ACC112 (cell line): ENCODE results near the gene CNOT11.
"Not testable (repeated sequence)": the region's sequence is repeated elsewhere in the genome, so short reads cannot be mapped to it uniquely, and the experiment has no call there.

Experiments
- H2AFZ ChIP-seq: fragments of 200-600 bp; sonication (generic); one replicate; pipeline ENCODE4 v1.6.0; 2017; ENCODE audit warnings: antibody characterized with exemption, low read length; ENCODE audit not compliant: unreplicated experiment
- H3K27ac ChIP-seq: fragments of 200-600 bp; sonication (generic); 2 replicates; pipeline ENCODE4 v1.5.1; 2014; ENCODE audit warnings: low read depth, mild to moderate bottlenecking, antibody characterized with exemption, low read length, moderate library complexity
- H3K27me3 ChIP-seq: fragments of 200-600 bp; sonication (generic); 2 replicates; pipeline ENCODE4 v1.6.1; 2014; ENCODE audit warnings: mild to moderate bottlenecking, antibody characterized with exemption, low read length, moderate library complexity, mixed read lengths; ENCODE audit not compliant: insufficient read depth
- H3K36me3 ChIP-seq: fragments of 200-600 bp; sonication (generic); 2 replicates; pipeline ENCODE4 v1.6.1; 2016; ENCODE audit warnings: mild to moderate bottlenecking, antibody characterized with exemption, low read length, moderate library complexity, mixed read lengths; ENCODE audit not compliant: insufficient read depth
- H3K4me1 ChIP-seq: fragments of 200-600 bp; sonication (generic); one replicate; pipeline ENCODE4 v1.6.1; 2016; ENCODE audit warnings: low read length, mixed read lengths; ENCODE audit not compliant: insufficient read depth, unreplicated experiment, control insufficient read depth
- H3K4me3 ChIP-seq: fragments of 200-600 bp; sonication (generic); 2 replicates; pipeline ENCODE4 v1.5.1; 2014; ENCODE audit warnings: mild to moderate bottlenecking, low read depth, low read length
- H3K79me2 ChIP-seq: fragments of 200-600 bp; sonication (generic); one replicate; pipeline ENCODE4 v1.6.0; 2016; ENCODE audit warnings: low read length; ENCODE audit not compliant: control insufficient read depth, unreplicated experiment, insufficient read depth

The CNOT11 gene

DNA sequence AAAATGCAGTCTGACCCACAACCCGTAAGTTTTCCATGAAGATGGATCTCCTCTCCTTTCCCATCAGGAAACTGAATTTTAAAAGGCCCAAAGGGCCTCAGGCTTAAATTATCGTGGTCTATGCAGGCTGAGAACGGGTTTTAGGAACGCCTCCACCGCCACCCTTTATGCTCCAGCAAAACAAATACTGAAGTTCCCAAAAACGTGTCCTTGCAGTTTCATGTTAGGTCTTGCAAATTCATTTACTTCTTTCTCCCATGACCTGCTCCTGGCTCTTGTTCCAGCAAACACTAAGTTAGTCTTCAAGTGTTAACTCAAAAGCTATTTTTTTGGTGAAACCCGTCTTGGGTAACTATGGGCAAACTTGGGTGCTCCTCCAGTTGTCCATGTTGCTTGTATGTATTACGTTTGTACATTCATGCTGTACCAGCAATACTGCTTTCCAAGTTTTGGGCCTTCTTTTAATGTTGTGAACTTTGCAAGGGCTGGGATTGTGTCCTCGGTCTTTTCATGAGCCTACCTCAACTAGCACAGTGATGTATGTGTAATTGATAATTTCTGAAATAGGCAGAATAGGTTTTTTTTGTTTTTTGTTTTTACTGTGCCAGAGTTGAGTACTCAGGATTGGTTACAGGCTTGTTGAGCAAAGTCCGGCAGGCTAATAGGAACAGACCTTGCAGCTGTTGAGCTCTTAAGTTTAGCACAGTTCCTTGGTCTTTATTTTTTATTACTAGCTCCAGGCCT, 57.6 kb downstream of the CNOT11 start:
- Histone ChIP-seq H3K27me3 (no peaks in the 10 kb centered on the region), H3K4me3 (no peak overlapping the region), H2AFZ (no peak overlapping the region), H3K4me1 (peaks cover 11% of the 10 kb centered on the region), H3K79me2 (peaks cover 32% of the 10 kb centered on the region), H3K36me3 (no peaks in the 10 kb centered on the region), H3K27ac (no peak overlapping the region)

DNA sequence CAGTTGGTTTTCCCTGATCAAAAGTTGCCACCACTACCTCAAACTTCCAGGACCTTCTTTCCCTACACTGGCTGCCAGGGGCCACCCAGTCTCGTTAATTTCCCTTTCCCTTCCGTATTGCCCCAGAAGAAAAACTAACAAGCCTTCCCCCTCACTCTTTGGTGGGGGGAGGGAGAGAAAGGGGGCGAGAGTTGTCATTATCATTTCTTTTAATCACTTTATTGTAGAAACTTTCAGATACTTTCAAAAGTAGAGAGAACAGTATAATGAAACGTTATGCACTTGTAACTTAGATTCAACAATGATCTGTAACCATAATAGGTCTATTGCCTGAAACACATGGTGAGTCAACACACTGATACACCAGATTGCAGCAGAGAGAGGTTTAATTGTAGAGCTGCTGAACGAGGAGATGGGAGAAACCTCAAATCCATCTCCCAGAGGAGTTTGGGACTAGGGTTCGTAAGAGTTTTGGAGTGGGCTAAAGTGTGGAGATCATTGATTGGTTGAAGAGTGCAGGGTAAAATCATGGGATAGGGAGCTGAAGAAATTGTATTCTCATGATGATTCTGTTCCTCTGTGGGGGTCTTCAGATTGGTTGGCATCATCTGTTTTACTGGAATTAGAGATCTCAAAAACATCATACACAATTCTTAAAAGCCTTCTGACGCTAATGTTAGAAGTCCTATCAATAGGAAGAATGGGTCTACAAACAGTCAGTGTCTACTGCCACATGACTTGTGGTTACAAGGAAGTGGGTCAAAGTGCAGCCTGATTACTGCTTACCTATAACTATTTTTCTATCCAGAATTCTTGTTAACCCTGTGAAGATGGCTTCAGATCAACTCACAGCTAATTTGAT, 58.4 kb downstream of the CNOT11 start:
- Histone ChIP-seq H3K36me3 (no peaks in the 10 kb centered on the region), H3K27me3 (peaks cover 4% of the 10 kb centered on the region; the same call in 1 of the 2 replicates)

DNA sequence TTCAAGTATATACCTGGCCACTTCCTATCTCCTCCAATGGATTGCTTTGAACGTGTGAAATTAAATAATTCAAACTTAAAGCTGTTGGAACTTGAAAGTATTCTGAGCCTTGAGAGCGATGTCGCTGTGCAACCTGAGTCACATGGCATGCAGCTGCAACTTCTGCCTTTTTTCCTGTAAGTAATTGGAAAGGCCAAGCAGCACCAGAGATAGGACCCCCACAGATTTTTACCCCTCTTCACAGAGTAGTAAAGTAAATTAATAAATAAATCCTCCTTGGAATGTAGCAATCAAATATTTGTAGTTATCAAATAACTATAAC, 59.0 kb downstream of the CNOT11 start:
- no peaks in the 10 kb centered on the region for H3K36me3 ChIP-seq
- peaks cover 4% of the 10 kb centered on the region; the same call in 1 of the 2 replicates for H3K27me3 ChIP-seq
- H3K4me3 ChIP-seq, result no peak overlapping the region
- no peaks in the 10 kb centered on the region for H3K4me1 ChIP-seq
- no peak overlapping the region for H2AFZ ChIP-seq
- no peak overlapping the region for H3K27ac ChIP-seq
- peaks cover 18% of the 10 kb centered on the region for H3K79me2 ChIP-seq

More for the DNA sequence above, 58.4 kb downstream of the CNOT11 start:
- Histone ChIP-seq H3K4me3 (no peak overlapping the region), H2AFZ (no peak overlapping the region), H3K27ac (no peak overlapping the region), H3K4me1 (peaks cover 3% of the 10 kb centered on the region), H3K79me2 (peaks cover 24% of the 10 kb centered on the region)

DNA sequence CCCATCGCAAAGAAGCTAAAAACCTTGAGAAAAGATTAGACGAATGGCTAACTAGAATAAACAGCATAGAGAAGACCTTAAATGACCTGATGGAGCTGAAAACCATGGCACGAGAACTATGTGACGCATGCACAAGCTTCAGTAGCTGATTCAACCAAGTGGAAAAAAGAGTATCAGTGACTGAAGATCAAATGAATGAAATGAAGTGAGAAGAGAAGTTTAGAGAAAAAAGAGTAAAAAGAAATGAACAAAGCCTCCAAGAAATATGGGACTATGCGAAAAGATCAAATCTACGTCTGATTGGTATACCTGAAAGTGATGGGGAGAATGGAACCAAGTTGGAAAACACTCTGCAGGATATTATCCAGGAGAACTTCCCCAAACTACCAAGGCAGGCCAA, 63.9 kb downstream of the CNOT11 start:
- H3K36me3 ChIP-seq, H3K27ac ChIP-seq, H2AFZ ChIP-seq, H3K4me3 ChIP-seq, H3K27me3 ChIP-seq, H3K4me1 ChIP-seq, H3K79me2 ChIP-seq: not testable (repeated sequence)
